Naive thymus-derived CD4-positive, alpha-beta T cell (primary cell): ENCODE results near the gene FARP2. TPM values are rescaled to one million over a fixed set of nuclear protein-coding genes. Genes with fewer than 3 reads are reported as not detected.
"Not testable (repeated sequence)": the region's sequence is repeated elsewhere in the genome, so short reads cannot be mapped to it uniquely, and the experiment has no call there.

Source experiments
- ATAC-seq: fragments of 150-1000 bp; cut with Tn5 transposase; 2 replicates; pipeline ENCODE4 v1.10.0; 2021; ENCODE audit warnings: mild to moderate bottlenecking, moderate library complexity
- CTCF ChIA-PET: fragments of 350-600 bp; sonication (Branson Sonifier 250); formaldehyde crosslinking; loops from one replicate; lab custom pipeline; 2021; ENCODE audit warnings: antibody characterized with exemption; lab: Charles Lee
- POLR2A ChIA-PET: fragments of 350-600 bp; sonication (Branson Sonifier 250); formaldehyde crosslinking; loops from one replicate; lab custom pipeline; 2021; ENCODE audit warnings: antibody characterized with exemption, inconsistent platforms; lab: Charles Lee
- DNase-seq, 9 donors: peaks; one replicate each; pipeline versions ENCODE4 v3.0.0 to v3.0.0-alpha.2; 2020 to 2022; ENCODE audit warnings: mixed read lengths in 1 of 9
- H3K27ac ChIP-seq: one replicate; pipeline ENCODE4 v1.7.0; 2013; ENCODE audit warnings: mild to moderate bottlenecking, low read depth, low read length, moderate library complexity
- H3K27me3 ChIP-seq, 2 donors: one replicate each; pipeline ENCODE4 v1.7.0; 2013; ENCODE audit warnings: low read length in 2 of 2, mild to moderate bottlenecking in 2 of 2, moderate library complexity in 2 of 2; ENCODE audit not compliant: control insufficient read depth in 2 of 2, insufficient read depth in 2 of 2
- H3K36me3 ChIP-seq, 3 experiments: 1 replicate in 2 of 3; 2 replicates in 1 of 3; pipeline ENCODE4 v1.7.0; 2013; ENCODE audit warnings: low read length in 3 of 3, mild to moderate bottlenecking in 3 of 3, moderate library complexity in 1 of 3; ENCODE audit not compliant: insufficient read depth in 3 of 3, control insufficient read depth in 2 of 3
- H3K4me1 ChIP-seq, 2 donors: one replicate each; pipeline ENCODE4 v1.7.0; 2013; ENCODE audit warnings: low read length in 2 of 2, mild to moderate bottlenecking in 2 of 2, moderate library complexity in 1 of 2; ENCODE audit not compliant: control insufficient read depth in 2 of 2, insufficient read depth in 2 of 2
- H3K4me3 ChIP-seq: 2 replicates; pipeline ENCODE4 v1.7.0; 2013; ENCODE audit warnings: mild to moderate bottlenecking, low read length
- H3K9me3 ChIP-seq, 3 experiments: 1 replicate in 2 of 3; 2 replicates in 1 of 3; pipeline ENCODE4 v1.7.0; 2013; ENCODE audit warnings: low read length in 3 of 3; ENCODE audit not compliant: control insufficient read depth in 2 of 3
- H3K27ac Mint-ChIP-seq, 9 donors: one replicate each; pipeline ENCODE4 v1.8.0; 2020 to 2022; ENCODE audit warnings: mixed read lengths in 9 of 9, mild to moderate bottlenecking in 8 of 9, moderate library complexity in 5 of 9, inconsistent platforms in 2 of 9
- H3K27me3 Mint-ChIP-seq, 5 donors: one replicate each; pipeline ENCODE4 v1.8.0; 2021 to 2022; ENCODE audit warnings: mixed read lengths in 5 of 5, mild to moderate bottlenecking in 1 of 5
- H3K36me3 Mint-ChIP-seq, 5 donors: one replicate each; pipeline ENCODE4 v1.8.0; 2020 to 2022; ENCODE audit warnings: mixed read lengths in 5 of 5, mild to moderate bottlenecking in 3 of 5, inconsistent platforms in 1 of 5
- H3K4me1 Mint-ChIP-seq, 7 donors: one replicate each; pipeline ENCODE4 v1.8.0; 2020 to 2022; ENCODE audit warnings: mixed read lengths in 7 of 7, mild to moderate bottlenecking in 3 of 7, inconsistent platforms in 1 of 7
- H3K4me3 Mint-ChIP-seq, 10 donors: one replicate each; pipeline ENCODE4 v1.8.0; 2020 to 2022; ENCODE audit warnings: mild to moderate bottlenecking in 10 of 10, mixed read lengths in 10 of 10, moderate library complexity in 6 of 10, inconsistent platforms in 2 of 10
- H3K9me3 Mint-ChIP-seq, 11 donors: one replicate each; pipeline ENCODE4 v1.8.0; 2020 to 2022; ENCODE audit warnings: mixed read lengths in 11 of 11, mild to moderate bottlenecking in 4 of 11, inconsistent platforms in 1 of 11, moderate library complexity in 1 of 11
- intact Hi-C, 2 donors: fragments of 100-400 bp; cut with micrococcal nuclease; formaldehyde crosslinking; loops; one replicate each; pipeline ENCODE4 v1.15.1; 2023
- polyA plus RNA-seq, 2 donors: library from polyadenylated mRNA; unstranded; fragments of 300-500 nt; fragmentation: Illumina TruSeq; gene quantifications; one replicate each; pipeline ENCODE4 v1.2.3, GENCODE V29; 2021
- total RNA-seq, 6 experiments: library from RNA in 5 of 6; stranded (reverse) in 5 of 6; gene quantifications; 1 replicate in 5 of 6; 2 replicates in 1 of 6; pipeline ENCODE4 v1.2.3 and lab custom pipeline; 2021 to 2026

FARP2 gene
- total and polyA plus RNA-seq, 7 experiments from 2014 or later = 6.2 to 31.0 (median 19.5) TPM

DNA sequence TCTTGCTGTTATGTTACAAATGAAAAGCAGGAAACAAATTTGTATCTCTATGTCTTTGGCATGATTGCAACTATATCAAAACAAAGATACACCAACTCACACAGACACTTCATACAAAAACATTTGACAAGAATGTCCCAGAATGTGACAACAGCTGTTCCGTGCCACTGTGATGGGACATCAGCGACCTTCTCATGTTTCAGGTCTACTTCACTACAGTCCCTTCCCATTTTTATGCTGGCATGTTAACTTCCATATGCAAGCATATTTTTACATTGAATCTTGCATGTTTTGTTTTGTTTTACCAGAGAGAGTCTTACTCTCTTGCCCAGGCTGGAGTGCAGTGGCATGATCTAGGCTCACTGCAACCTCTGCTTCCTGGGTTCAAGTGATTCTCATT lies 81.1 kb downstream of the FARP2 start:
- H3K4me3 ChIP-seq = no peak overlapping the region
- H3K27me3 ChIP-seq = no peaks in the 10 kb centered on the region
- POLR2A ChIA-PET = no interaction called here
- Mint-ChIP-seq H3K9me3 (no peaks in the 10 kb centered on the region), H3K4me1 (no peaks in the 10 kb centered on the region), H3K4me3 (no peak overlapping the region), H3K36me3 (peaks cover 0 to 55% (median 49%) of the 10 kb centered on the region in 5 donors), H3K27me3 (peaks cover 6 to 24% (median 21%) of the 10 kb centered on the region in 5 donors), H3K27ac (no peak overlapping the region)
- no peaks in the 10 kb centered on the region for H3K4me1 ChIP-seq
- ATAC-seq = no peak
- intact Hi-C loops = no loop called here
- CTCF ChIA-PET = no interaction called here
- DNase-seq = no peak
- no peaks in the 10 kb centered on the region for H3K9me3 ChIP-seq
- H3K27ac ChIP-seq = no peak overlapping the region
- H3K36me3 ChIP-seq = peaks cover 0 to 11% (median 0%) of the 10 kb centered on the region in 3 experiments

DNA sequence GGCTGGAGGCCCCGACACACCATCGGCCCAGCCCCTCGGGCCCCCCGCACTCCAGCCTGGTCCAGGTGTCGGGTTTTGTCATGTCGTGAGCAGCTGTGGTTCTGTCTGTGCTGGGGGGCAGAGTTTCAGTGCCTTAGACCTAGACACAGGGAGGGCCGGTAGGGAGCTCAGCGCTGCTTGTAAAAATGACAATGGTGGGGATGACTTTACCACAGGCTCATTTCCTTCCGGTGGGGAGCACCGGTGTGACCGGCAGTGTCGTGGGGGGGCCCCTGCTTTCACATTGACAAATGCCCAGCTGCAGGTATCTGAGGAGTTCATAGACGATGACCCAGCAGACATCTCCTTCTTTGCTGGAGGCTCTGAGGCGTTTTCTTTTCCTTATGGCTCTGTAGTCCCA lies 85.4 kb downstream of the FARP2 start:
- POLR2A ChIA-PET = no interaction called here
- H3K4me3 Mint-ChIP-seq = no peak overlapping the region
- H3K27me3 Mint-ChIP-seq = peaks cover 23 to 61% (median 40%) of the 10 kb centered on the region in 5 donors
- peaks cover 0 to 47% (median 39%) of the 10 kb centered on the region in 5 donors for H3K36me3 Mint-ChIP-seq
- ATAC-seq (no peak), DNase-seq (no peak)
- peaks cover 13 to 25% (median 21%) of the 10 kb centered on the region in 7 donors for H3K4me1 Mint-ChIP-seq
- peaks cover 16 to 17% of the 10 kb centered on the region in 2 donors for H3K4me1 ChIP-seq
- H3K9me3 Mint-ChIP-seq = peaks cover 0 to 4% (median 0%) of the 10 kb centered on the region in 11 donors
- intact Hi-C loops = loop anchor here in 1 of 2 donors (5.0 kb wide), 1 partner anchor 84 kb away; the partner anchor contains the start of gene FARP2
- H3K27me3 ChIP-seq = peaks cover 9 to 18% of the 10 kb centered on the region in 2 donors
- no peak overlapping the region for H3K27ac Mint-ChIP-seq
- H3K36me3 ChIP-seq = peaks cover 0 to 5% (median 0%) of the 10 kb centered on the region in 3 experiments
- CTCF ChIA-PET = interaction anchor here (0.7 kb wide), 1 partner anchor 42 kb away, joined by 3 read pairs; no protein-coding TSS in a partner anchor
- H3K4me3 ChIP-seq = no peak overlapping the region
- H3K9me3 ChIP-seq = no peaks in the 10 kb centered on the region
- H3K27ac ChIP-seq = no peak overlapping the region

DNA sequence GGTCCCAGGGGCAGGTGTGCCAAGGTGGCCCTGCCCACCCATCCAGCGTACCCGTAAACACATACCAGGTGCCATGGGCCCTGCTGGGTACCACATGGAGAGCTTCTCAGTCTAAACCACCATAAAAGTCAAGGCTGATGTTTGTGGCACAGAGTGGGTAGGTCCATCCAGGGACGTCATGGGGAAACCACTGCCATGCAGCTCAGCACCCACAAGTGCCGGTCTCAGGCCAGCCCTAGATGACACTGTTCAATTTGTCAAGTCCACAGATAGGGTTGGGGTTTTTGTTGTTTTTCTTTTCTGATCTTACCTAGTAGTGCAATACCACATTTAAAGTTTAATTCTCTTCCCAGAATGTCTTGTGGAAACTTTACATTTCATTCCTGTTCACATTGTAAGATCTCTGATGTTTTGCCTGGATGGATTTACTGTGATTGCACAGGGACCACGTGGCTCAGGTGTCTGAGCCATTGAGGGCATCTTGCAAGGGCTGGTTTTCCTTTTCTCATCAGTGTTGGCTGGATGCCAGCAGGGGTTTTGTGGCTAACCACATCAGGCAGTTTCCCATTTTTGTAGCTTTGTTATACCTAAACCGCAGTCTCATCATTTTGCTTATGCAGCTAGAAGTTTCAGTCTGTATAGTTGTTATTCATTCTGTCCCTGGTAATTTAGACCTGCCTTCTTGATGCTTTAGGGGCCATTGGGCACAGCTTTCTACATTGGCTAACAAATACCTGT lies 87.6 kb downstream of the FARP2 start:
- Mint-ChIP-seq H3K36me3 (peaks cover 4 to 42% (median 28%) of the 10 kb centered on the region in 5 donors), H3K27me3 (peaks cover 35 to 80% (median 59%) of the 10 kb centered on the region in 5 donors), H3K9me3 (peaks cover 0 to 4% (median 0%) of the 10 kb centered on the region in 11 donors), H3K27ac (peak overlapping the region; percentile 2 to 96 (median 68)), H3K4me3 (peak overlapping the region in 8 of 10 donors; percentile 20 to 80 (median 44)), H3K4me1 (peaks cover 13 to 25% (median 21%) of the 10 kb centered on the region in 7 donors)
- peaks cover 16 to 17% of the 10 kb centered on the region in 2 donors for H3K4me1 ChIP-seq
- H3K27me3 ChIP-seq = peaks cover 9 to 35% of the 10 kb centered on the region in 2 donors
- no peak overlapping the region for H3K27ac ChIP-seq
- ATAC-seq (peak; percentile 85), DNase-seq (peak; percentile 76 to 98 (median 94))
- H3K36me3 ChIP-seq = peaks cover 0 to 5% (median 0%) of the 10 kb centered on the region in 3 experiments
- ChIA-PET CTCF (interaction anchor here (1.0 kb wide), 1 partner anchor 12 kb away, joined by 4 read pairs; no protein-coding TSS in a partner anchor), POLR2A (interaction anchor here (0.6 kb wide), 2 partner anchors 49 to 70 kb away, joined by 3 to 4 read pairs; no protein-coding TSS in a partner anchor)
- intact Hi-C loops = loop anchor here (1.0 to 5.0 kb wide), 3 partner anchors 65 to 86 kb away; partner anchors contain the start of genes STK25 (in 2 of the 2) and FARP2 (in 1 of the 2)
- no peaks in the 10 kb centered on the region for H3K9me3 ChIP-seq
- H3K4me3 ChIP-seq = no peak overlapping the region

DNA sequence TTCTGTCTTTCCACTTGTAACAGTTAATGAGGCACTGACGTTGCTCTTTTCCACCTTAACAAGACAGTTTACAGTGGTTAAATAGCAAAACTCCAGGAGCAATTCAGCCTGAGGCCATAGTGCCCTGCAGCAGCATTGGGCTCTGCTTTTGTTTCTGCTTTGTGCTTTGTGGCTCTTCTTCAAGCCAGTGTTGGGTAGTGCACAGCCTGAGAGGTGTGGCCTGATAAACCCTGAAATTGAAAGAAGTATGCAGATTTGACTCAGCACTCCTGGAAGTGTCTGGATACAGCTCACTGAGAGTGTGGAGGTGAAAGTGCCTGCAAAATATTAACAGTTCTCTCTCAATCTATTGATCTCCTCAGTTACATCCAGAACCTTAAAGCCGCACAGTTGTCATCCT lies 89.3 kb downstream of the FARP2 start:
- H3K9me3 Mint-ChIP-seq = peaks cover 0 to 4% (median 0%) of the 10 kb centered on the region in 11 donors
- H3K4me3 Mint-ChIP-seq = peak overlapping the region in 1 of 10 donors; percentile 47
- intact Hi-C loops = loop anchor here in 1 of 2 donors (2.0 kb wide), 1 partner anchor 63 kb away; the partner anchor contains the start of gene STK25
- CTCF ChIA-PET = no interaction called here
- H3K27me3 Mint-ChIP-seq = peaks cover 43 to 84% (median 61%) of the 10 kb centered on the region in 5 donors
- Histone ChIP-seq H3K27me3 (peaks cover 9 to 35% of the 10 kb centered on the region in 2 donors), H3K36me3 (peaks cover 0 to 3% (median 0%) of the 10 kb centered on the region in 3 experiments), H3K4me3 (no peak overlapping the region), H3K4me1 (peaks cover 16 to 17% of the 10 kb centered on the region in 2 donors), H3K9me3 (no peaks in the 10 kb centered on the region), H3K27ac (no peak overlapping the region)
- no peak overlapping the region for H3K27ac Mint-ChIP-seq
- ATAC-seq (no peak), DNase-seq (peak in 1 of 9 donors; percentile 31)
- H3K36me3 Mint-ChIP-seq = peaks cover 4 to 38% (median 28%) of the 10 kb centered on the region in 5 donors
- POLR2A ChIA-PET = no interaction called here
- H3K4me1 Mint-ChIP-seq = peaks cover 13 to 25% (median 21%) of the 10 kb centered on the region in 7 donors

DNA sequence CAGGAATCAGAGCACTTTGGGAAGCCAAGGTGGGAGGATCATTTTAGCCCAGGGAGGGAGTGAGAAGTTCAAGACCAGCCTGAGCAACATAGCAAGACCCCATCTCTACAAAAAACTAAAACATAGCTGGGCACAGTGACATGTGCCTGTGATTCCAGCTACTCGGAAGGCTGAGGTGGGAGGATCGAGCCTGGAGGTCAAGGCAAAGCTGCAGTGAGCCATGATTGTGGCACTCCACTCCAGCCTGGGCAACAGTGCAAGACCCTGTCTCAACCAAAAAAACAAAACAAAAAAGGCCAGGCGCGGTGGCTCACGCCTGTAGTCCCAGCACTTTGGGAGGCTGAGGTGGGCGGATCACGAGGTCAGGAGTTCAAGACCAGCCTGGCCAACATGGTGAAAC lies 94.0 kb downstream of the FARP2 start:
- DNase-seq, H3K4me3 Mint-ChIP-seq, CTCF ChIA-PET, H3K4me1 ChIP-seq, H3K4me3 ChIP-seq, ATAC-seq, POLR2A ChIA-PET, intact Hi-C loops, H3K4me1 Mint-ChIP-seq, H3K27ac ChIP-seq, H3K9me3 Mint-ChIP-seq, H3K36me3 ChIP-seq, H3K9me3 ChIP-seq: not testable (repeated sequence)
- peaks cover 4 to 12% (median 8%) of the 10 kb centered on the region in 5 donors for H3K36me3 Mint-ChIP-seq
- H3K27me3 ChIP-seq = peaks cover 7 to 26% of the 10 kb centered on the region in 2 donors
- H3K27ac Mint-ChIP-seq = peak overlapping the region in 1 of 9 donors; percentile 51
- peaks cover 44 to 62% (median 51%) of the 10 kb centered on the region in 5 donors for H3K27me3 Mint-ChIP-seq

DNA sequence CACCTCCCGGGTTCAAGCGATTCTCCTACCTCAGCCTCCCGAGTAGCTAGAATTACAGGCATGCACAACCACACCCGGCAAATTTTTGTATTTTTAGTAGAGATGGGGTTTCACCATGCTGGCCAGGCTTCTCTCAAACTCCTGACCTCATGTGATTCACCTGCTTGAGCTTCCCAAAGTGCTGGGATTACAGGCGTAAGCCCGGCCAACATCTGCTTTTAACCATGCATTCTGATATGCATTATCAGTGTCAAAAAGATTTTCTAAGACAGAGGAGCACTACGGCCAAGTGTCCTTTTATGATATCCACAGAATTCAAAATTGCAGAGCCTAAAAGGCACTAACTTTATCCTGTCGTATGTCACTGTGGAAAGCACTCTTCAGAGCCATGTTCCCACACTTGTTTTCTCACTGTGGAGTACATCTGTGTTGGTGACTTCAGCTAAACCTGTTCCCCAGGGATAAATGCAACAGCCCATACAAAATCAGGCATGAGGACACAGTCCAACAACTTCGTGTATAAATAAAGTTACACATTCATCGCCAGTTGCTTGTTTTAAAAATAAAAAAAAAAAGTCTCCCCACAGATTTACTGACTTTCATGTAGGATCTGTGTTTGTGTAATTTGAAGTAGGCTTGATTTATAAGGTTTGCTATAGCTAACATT lies 95.9 kb downstream of the FARP2 start:
- Histone ChIP-seq H3K4me1 (no peaks in the 10 kb centered on the region), H3K27ac (no peak overlapping the region), H3K4me3 (no peak overlapping the region), H3K36me3 (no peaks in the 10 kb centered on the region), H3K9me3 (no peaks in the 10 kb centered on the region), H3K27me3 (peaks cover 0 to 12% of the 10 kb centered on the region in 2 donors)
- ChIA-PET CTCF (no interaction called here), POLR2A (interaction anchor here (0.7 kb wide), 1 partner anchor 264 kb away, joined by 3 read pairs; no protein-coding TSS in a partner anchor)
- DNase-seq = no peak
- no peaks in the 10 kb centered on the region for H3K4me1 Mint-ChIP-seq
- peaks cover 2 to 11% (median 7%) of the 10 kb centered on the region in 5 donors for H3K36me3 Mint-ChIP-seq
- no peaks in the 10 kb centered on the region for H3K9me3 Mint-ChIP-seq
- H3K4me3 Mint-ChIP-seq = no peak overlapping the region
- no peak for ATAC-seq
- peaks cover 38 to 48% (median 43%) of the 10 kb centered on the region in 5 donors for H3K27me3 Mint-ChIP-seq
- intact Hi-C loops = no loop called here
- no peak overlapping the region for H3K27ac Mint-ChIP-seq
